Naive thymus-derived CD8-positive, alpha-beta T cell (primary cell): ENCODE measurements around the gene ATP13A1. TPM values are rescaled to one million over a fixed set of nuclear protein-coding genes. Genes with fewer than 3 reads are reported as not detected.

ENCODE experiments used
- polyA plus RNA-seq, 3 donors: library from polyadenylated mRNA; unstranded; fragments of 300-500 nt; fragmentation: Illumina TruSeq; gene quantifications; one replicate each; pipeline ENCODE4 v1.2.3, GENCODE V29; 2021
- total RNA-seq, 8 experiments: library from RNA in 2 of 8; stranded (reverse) in 2 of 8; gene quantifications; one replicate each; pipeline ENCODE4 v1.2.3 and lab custom pipeline; 2021 to 2026

The ATP13A1 gene
- total and polyA plus RNA-seq, 5 experiments from 2014 or later = 15.3 to 158 (median 46.7) TPM

Other genes starting within 250 kb of the ATP13A1 start
- 10 to 100 TPM in 1 of 2 experiments, 1 to 10 TPM in 1; 9.3 to 10.8 TPM for gene TSSK6, start 148.1 kb downstream of the ATP13A1 start, total RNA-seq
- 1 to 10 TPM in 2 of 3 donors, under 1 TPM in 1; 0.59 to 3.7 (median 3.1) TPM for gene TSSK6, start 148.1 kb downstream of the ATP13A1 start, polyA plus RNA-seq
- 100 to 1,000 TPM; 177 to 180 TPM for gene NDUFA13, start 147.5 kb downstream of the ATP13A1 start, total RNA-seq
- gene NDUFA13, start 147.5 kb downstream of the ATP13A1 start, polyA plus RNA-seq = 100 to 1,000 TPM; 329 to 360 (median 338) TPM
- 10 to 100 TPM; 11.1 to 12.8 TPM for gene YJEFN3, start 134.8 kb downstream of the ATP13A1 start, total RNA-seq
- under 1 TPM in 2 of 3 donors, not detected in 1; 0.08 to 0.63 TPM for gene YJEFN3, start 134.8 kb downstream of the ATP13A1 start, polyA plus RNA-seq
- under 1 TPM; 0.31 to 0.41 TPM for gene CILP2, start 125.4 kb downstream of the ATP13A1 start, total RNA-seq
- gene CILP2, start 125.4 kb downstream of the ATP13A1 start, polyA plus RNA-seq = under 1 TPM in 2 of 3 donors, not detected in 1; 0.56 to 0.64 TPM
- gene PBX4, start 45.0 kb downstream of the ATP13A1 start, total RNA-seq = 10 to 100 TPM; 46.0 to 49.4 TPM
- gene PBX4, start 45.0 kb downstream of the ATP13A1 start, polyA plus RNA-seq = 1 to 10 TPM; 2.6 to 6.9 (median 4.2) TPM
- gene LPAR2, start 35.5 kb downstream of the ATP13A1 start, total RNA-seq = 10 to 100 TPM; 82.7 to 93.1 TPM
- gene LPAR2, start 35.5 kb downstream of the ATP13A1 start, polyA plus RNA-seq = 10 to 100 TPM; 12.9 to 38.0 (median 16.7) TPM
- 100 to 1,000 TPM; 133 to 135 TPM for gene GMIP, start 20.0 kb downstream of the ATP13A1 start, total RNA-seq
- gene GMIP, start 20.0 kb downstream of the ATP13A1 start, polyA plus RNA-seq = 10 to 100 TPM; 40.6 to 72.4 (median 41.9) TPM
- gene ZNF101, start 5.2 kb upstream of the ATP13A1 start, total RNA-seq = 100 to 1,000 TPM; 252 to 269 TPM
- 100 to 1,000 TPM in 2 of 3 donors, 10 to 100 TPM in 1; 99.7 to 144 (median 131) TPM for gene ZNF101, start 5.2 kb upstream of the ATP13A1 start, polyA plus RNA-seq
- 10 to 100 TPM; 39.8 TPM for gene ZNF14, start 69.4 kb upstream of the ATP13A1 start, total RNA-seq
- gene ZNF14, start 69.4 kb upstream of the ATP13A1 start, polyA plus RNA-seq = 10 to 100 TPM in 2 of 3 donors, 1 to 10 TPM in 1; 8.2 to 16.3 (median 11.4) TPM
- gene ZNF506, start 158.1 kb upstream of the ATP13A1 start, total RNA-seq = 10 to 100 TPM; 85.5 to 98.7 TPM
- gene ZNF506, start 158.1 kb upstream of the ATP13A1 start, polyA plus RNA-seq = 10 to 100 TPM; 23.4 to 29.6 (median 27.8) TPM
- 10 to 100 TPM; 36.8 to 37.5 TPM for gene ZNF253, start 202.2 kb upstream of the ATP13A1 start, total RNA-seq
- 1 to 10 TPM; 7.1 to 9.4 (median 8.9) TPM for gene ZNF253, start 202.2 kb upstream of the ATP13A1 start, polyA plus RNA-seq
- 10 to 100 TPM; 11.7 to 12.5 TPM for gene ZNF93, start 237.3 kb upstream of the ATP13A1 start, total RNA-seq
- 10 to 100 TPM in 2 of 3 donors, 1 to 10 TPM in 1; 7.7 to 11.5 (median 11.2) TPM for gene ZNF93, start 237.3 kb upstream of the ATP13A1 start, polyA plus RNA-seq